ENCODE results near the gene BICRA. TPM values are rescaled to one million over a fixed set of nuclear protein-coding genes. Genes with fewer than 3 reads are reported as not detected.
"Not testable (repeated sequence)": the region's sequence is repeated elsewhere in the genome, so short reads cannot be mapped to it uniquely, and the experiment has no call there.

Gene BICRA
- total RNA-seq, 2 donors from 2014 or later, result 10.3 to 12.2 TPM

GRCh38 chr19:47729799-47730520, 121.0 kb downstream of the BICRA start:
- Mint-ChIP-seq H3K27ac (peak overlapping the region; percentile 54), H3K27me3 (peaks cover 29% of the 10 kb centered on the region), H3K36me3 (ENCODE audit: low read depth) (no peaks in the 10 kb centered on the region), H3K9me3 (no peaks in the 10 kb centered on the region), H3K4me3 (peak overlapping the region; percentile 68), H3K4me1 (peaks cover 10% of the 10 kb centered on the region)
- ATAC-seq (replicated peaks), result peak; percentile 96

- H3K4me1 Mint-ChIP-seq, result peaks cover 10% of the 10 kb centered on the region
- peak overlapping the region; percentile 68 for H3K4me3 Mint-ChIP-seq
- peaks cover 29% of the 10 kb centered on the region for H3K27me3 Mint-ChIP-seq
- no peaks in the 10 kb centered on the region for H3K36me3 Mint-ChIP-seq (ENCODE audit: low read depth)
- H3K27ac Mint-ChIP-seq, result peak overlapping the region; percentile 54
- no peaks in the 10 kb centered on the region for H3K9me3 Mint-ChIP-seq
- no peak for ATAC-seq (replicated peaks)
These were observed 121.6 kb downstream of the BICRA start for GRCh38 chr19:47730521-47730889.

- no peak overlapping the region for H3K27ac Mint-ChIP-seq
- peaks cover 10% of the 10 kb centered on the region for H3K4me1 Mint-ChIP-seq
- peaks cover 29% of the 10 kb centered on the region for H3K27me3 Mint-ChIP-seq
- no peak for ATAC-seq (replicated peaks)
- no peaks in the 10 kb centered on the region for H3K9me3 Mint-ChIP-seq
- H3K36me3 Mint-ChIP-seq (ENCODE audit: low read depth), result no peaks in the 10 kb centered on the region
- peak overlapping the region; percentile 68 for H3K4me3 Mint-ChIP-seq
These were observed 122.0 kb downstream of the BICRA start for GRCh38 chr19:47730910-47731309.

- H3K9me3 Mint-ChIP-seq, result no peaks in the 10 kb centered on the region
- no peak overlapping the region for H3K27ac Mint-ChIP-seq
- H3K4me3 Mint-ChIP-seq, result no peak overlapping the region
- no peak for ATAC-seq (replicated peaks)
- H3K27me3 Mint-ChIP-seq, result peaks cover 13% of the 10 kb centered on the region
- H3K4me1 Mint-ChIP-seq, result no peaks in the 10 kb centered on the region
- no peaks in the 10 kb centered on the region for H3K36me3 Mint-ChIP-seq (ENCODE audit: low read depth)
These were observed 126.2 kb downstream of the BICRA start for GRCh38 chr19:47735131-47735530.

GRCh38 chr19:47740866-47741519, 132.1 kb downstream of the BICRA start:
- peak overlapping the region; percentile 37 for H3K27ac Mint-ChIP-seq
- peaks cover 13% of the 10 kb centered on the region for H3K4me1 Mint-ChIP-seq
- no peaks in the 10 kb centered on the region for H3K27me3 Mint-ChIP-seq
- H3K36me3 Mint-ChIP-seq (ENCODE audit: low read depth), result peaks cover 7% of the 10 kb centered on the region
- ATAC-seq (replicated peaks), result no peak
- no peak overlapping the region for H3K4me3 Mint-ChIP-seq
- H3K9me3 Mint-ChIP-seq, result no peaks in the 10 kb centered on the region

GRCh38 chr19:47741544-47742140, 132.7 kb downstream of the BICRA start:
- ATAC-seq (replicated peaks), result no peak
- Mint-ChIP-seq H3K36me3 (ENCODE audit: low read depth) (peaks cover 13% of the 10 kb centered on the region), H3K4me3 (peak overlapping the region; percentile 100), H3K4me1 (peaks cover 13% of the 10 kb centered on the region), H3K27ac (peak overlapping the region; percentile 37), H3K9me3 (no peaks in the 10 kb centered on the region), H3K27me3 (no peaks in the 10 kb centered on the region)

- Mint-ChIP-seq H3K4me3 (peak overlapping the region; percentile 100), H3K36me3 (ENCODE audit: low read depth) (peaks cover 22% of the 10 kb centered on the region), H3K27me3 (no peaks in the 10 kb centered on the region), H3K4me1 (peaks cover 13% of the 10 kb centered on the region), H3K27ac (peak overlapping the region; percentile 37), H3K9me3 (no peaks in the 10 kb centered on the region)
- no peak for ATAC-seq (replicated peaks)
These were observed 133.7 kb downstream of the BICRA start for GRCh38 chr19:47742634-47743033.

- Mint-ChIP-seq H3K4me1 (peaks cover 26% of the 10 kb centered on the region), H3K27me3 (no peaks in the 10 kb centered on the region), H3K36me3 (ENCODE audit: low read depth) (peaks cover 48% of the 10 kb centered on the region), H3K27ac (peak within 1 kb of the TSS; percentile 100), H3K4me3 (peak within 1 kb of the TSS; percentile 100), H3K9me3 (no peaks in the 10 kb centered on the region)
- peak; percentile 68 for ATAC-seq (replicated peaks)
These were observed 136.3 kb downstream of the BICRA start, which contains the start of gene NOP53 for GRCh38 chr19:47745010-47745901. Gene NOP53, plus strand, starts transcription at chr19:47745546. Its CDS starts 14 bp downstream, at chr19:47745560.

GRCh38 chr19:47746129-47746528, 137.2 kb downstream of the BICRA start:
- peak overlapping the region; percentile 100 for H3K27ac Mint-ChIP-seq
- peaks cover 26% of the 10 kb centered on the region for H3K4me1 Mint-ChIP-seq
- H3K27me3 Mint-ChIP-seq, result not testable (repeated sequence)

GRCh38 chr19:47749326-47749725, 140.4 kb downstream of the BICRA start:
- Mint-ChIP-seq H3K4me3 (peak overlapping the region; percentile 64), H3K27ac (peak overlapping the region; percentile 91), H3K9me3 (no peaks in the 10 kb centered on the region), H3K4me1 (peaks cover 16% of the 10 kb centered on the region), H3K36me3 (ENCODE audit: low read depth) (peaks cover 89% of the 10 kb centered on the region), H3K27me3 (no peaks in the 10 kb centered on the region)
- ATAC-seq (replicated peaks), result no peak

More at GRCh38 chr19:47746129-47746528, 137.2 kb downstream of the BICRA start:
- H3K9me3 Mint-ChIP-seq; ATAC-seq (replicated peaks): not testable (repeated sequence)
- peaks cover 57% of the 10 kb centered on the region for H3K36me3 Mint-ChIP-seq (ENCODE audit: low read depth)
- peak overlapping the region; percentile 100 for H3K4me3 Mint-ChIP-seq

- no peak overlapping the region for H3K4me3 Mint-ChIP-seq
- no peaks in the 10 kb centered on the region for H3K9me3 Mint-ChIP-seq
- H3K4me1 Mint-ChIP-seq, result peaks cover 12% of the 10 kb centered on the region
- no peak for ATAC-seq (replicated peaks)
- no peak overlapping the region for H3K27ac Mint-ChIP-seq
- H3K36me3 Mint-ChIP-seq (ENCODE audit: low read depth), result peaks cover 82% of the 10 kb centered on the region
- no peaks in the 10 kb centered on the region for H3K27me3 Mint-ChIP-seq
These were observed 141.8 kb downstream of the BICRA start for GRCh38 chr19:47750752-47751151.

- no peak for ATAC-seq (replicated peaks)
- Mint-ChIP-seq H3K36me3 (ENCODE audit: low read depth) (peaks cover 84% of the 10 kb centered on the region), H3K4me1 (peaks cover 12% of the 10 kb centered on the region), H3K9me3 (no peaks in the 10 kb centered on the region), H3K27ac (no peak overlapping the region), H3K27me3 (no peaks in the 10 kb centered on the region), H3K4me3 (no peak overlapping the region)
These were observed 143.7 kb downstream of the BICRA start for GRCh38 chr19:47752440-47753211.

Data from activated T-helper 17 cell treated with anti-CD3 and anti-CD28 coated beads, Interleukin-2, amount 50 U/mL, for 72 hours (primary cell).